Mammary epithelial cell (primary cell): ENCODE data around the gene GPX4.

Experiments
- EZH2 ChIP-seq: IDR thresholded peaks from 2 replicates; pipeline ENCODE4 v1.6.1; 2012; ENCODE audit warnings: low read length, inconsistent platforms, borderline replicate concordance
- TF ChIP-seq, protein P1 (sequence below), 2 donors: IDR thresholded peaks in 1 of 2; conservative IDR thresholded peaks in 1 of 2; 2 replicates each; pipeline ENCODE4 v1.5.1; 2011 to 2012; ENCODE audit warnings: inconsistent platforms in 2 of 2, low read length in 2 of 2, mild to moderate bottlenecking in 2 of 2, control low read depth in 1 of 2, low read depth in 1 of 2; ENCODE audit not compliant: insufficient read depth in 1 of 2; ENCODE audit errors: extremely low read depth in 1 of 2

DNA sequence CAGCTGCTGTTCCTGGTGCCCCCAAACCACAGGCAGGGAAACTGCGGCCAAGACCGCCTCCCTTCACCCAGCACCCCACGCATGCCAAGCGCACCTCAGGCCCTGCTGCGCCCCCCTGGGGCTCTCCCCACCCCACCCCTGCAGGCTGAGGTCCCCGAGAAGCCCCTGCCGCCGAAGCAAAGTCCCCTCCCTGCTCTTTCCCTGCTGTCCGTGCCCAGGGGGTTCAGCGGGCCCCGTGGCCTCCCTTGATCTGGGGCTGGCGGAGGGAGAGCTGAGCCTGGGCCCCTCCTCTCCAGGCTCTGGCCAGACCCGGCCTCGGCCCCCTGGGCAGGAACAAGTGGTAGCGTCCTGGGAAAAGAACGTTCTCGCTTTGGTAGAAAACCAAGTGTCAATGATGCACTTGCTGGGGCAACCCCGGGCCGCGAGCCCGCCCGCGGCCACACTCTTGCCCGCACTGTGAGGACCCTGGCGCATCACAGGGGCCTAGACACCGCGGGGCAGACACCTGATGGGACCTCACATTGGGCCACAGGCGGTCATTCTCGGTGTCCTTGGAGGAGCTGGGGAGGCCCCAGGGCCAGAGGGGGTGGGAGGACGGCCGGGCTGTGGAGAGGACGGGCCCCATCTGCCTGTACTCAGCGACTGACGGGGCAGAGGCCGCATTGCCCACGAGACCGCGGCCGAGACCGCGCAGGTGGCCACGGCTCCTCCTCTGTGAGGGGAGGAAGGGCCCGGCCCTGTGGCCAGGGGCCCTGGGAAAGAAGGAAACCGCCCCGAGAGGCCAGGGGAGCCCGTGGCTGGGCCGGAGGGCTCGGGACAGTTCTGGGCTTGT lies 29.0 kb downstream of the GPX4 start:
- TF ChIP-seq, protein P1, sequence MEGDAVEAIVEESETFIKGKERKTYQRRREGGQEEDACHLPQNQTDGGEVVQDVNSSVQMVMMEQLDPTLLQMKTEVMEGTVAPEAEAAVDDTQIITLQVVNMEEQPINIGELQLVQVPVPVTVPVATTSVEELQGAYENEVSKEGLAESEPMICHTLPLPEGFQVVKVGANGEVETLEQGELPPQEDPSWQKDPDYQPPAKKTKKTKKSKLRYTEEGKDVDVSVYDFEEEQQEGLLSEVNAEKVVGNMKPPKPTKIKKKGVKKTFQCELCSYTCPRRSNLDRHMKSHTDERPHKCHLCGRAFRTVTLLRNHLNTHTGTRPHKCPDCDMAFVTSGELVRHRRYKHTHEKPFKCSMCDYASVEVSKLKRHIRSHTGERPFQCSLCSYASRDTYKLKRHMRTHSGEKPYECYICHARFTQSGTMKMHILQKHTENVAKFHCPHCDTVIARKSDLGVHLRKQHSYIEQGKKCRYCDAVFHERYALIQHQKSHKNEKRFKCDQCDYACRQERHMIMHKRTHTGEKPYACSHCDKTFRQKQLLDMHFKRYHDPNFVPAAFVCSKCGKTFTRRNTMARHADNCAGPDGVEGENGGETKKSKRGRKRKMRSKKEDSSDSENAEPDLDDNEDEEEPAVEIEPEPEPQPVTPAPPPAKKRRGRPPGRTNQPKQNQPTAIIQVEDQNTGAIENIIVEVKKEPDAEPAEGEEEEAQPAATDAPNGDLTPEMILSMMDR (conservative IDR thresholded peaks at IDR 0.05 in 1 of 2, IDR thresholded peaks at IDR 0.05 in 1 of 2; ENCODE audit: extremely low read depth in 1 of 2, insufficient read depth in 1 of 2, low read depth in 1 of 2, low read length in 2 of 2), result no peak
- no peak for TF ChIP-seq EZH2
